Measurements from ENCODE around the gene MBNL2.

The MBNL2 gene

GRCh38 chr13:97306106-97306505 lies 84.0 kb downstream of the MBNL2 start:
- DNase-seq: no peak

- no peak for DNase-seq
Observed at GRCh38 chr13:97306645-97307044, 84.5 kb downstream of the MBNL2 start.

- DNase-seq: no peak
Observed at GRCh38 chr13:97307118-97307881, 85.2 kb downstream of the MBNL2 start.

GRCh38 chr13:97307882-97308624 lies 85.9 kb downstream of the MBNL2 start:
- DNase-seq: no peak

GRCh38 chr13:97308735-97309429 lies 86.7 kb downstream of the MBNL2 start:
- no peak for DNase-seq

- DNase-seq: no peak
Observed at GRCh38 chr13:97310809-97311436, 88.8 kb downstream of the MBNL2 start.

- no peak for DNase-seq
Observed at GRCh38 chr13:97311956-97312355, 89.8 kb downstream of the MBNL2 start.

GRCh38 chr13:97313551-97314260 lies 91.6 kb downstream of the MBNL2 start:
- no peak for DNase-seq

- DNase-seq: no peak
Observed at GRCh38 chr13:97316390-97316789, 94.3 kb downstream of the MBNL2 start.

GRCh38 chr13:97317933-97318332 lies 95.8 kb downstream of the MBNL2 start:
- no peak for DNase-seq

- no peak for DNase-seq
Observed at GRCh38 chr13:97318532-97318931, 96.4 kb downstream of the MBNL2 start.

GRCh38 chr13:97319113-97319720 lies 97.1 kb downstream of the MBNL2 start:
- DNase-seq: no peak

GRCh38 chr13:97321101-97321500 lies 99.0 kb downstream of the MBNL2 start:
- no peak for DNase-seq

- DNase-seq: no peak
Observed at GRCh38 chr13:97321616-97322321, 99.6 kb downstream of the MBNL2 start.

- DNase-seq: no peak
Observed at GRCh38 chr13:97322740-97323342, 100.7 kb downstream of the MBNL2 start.

GRCh38 chr13:97324115-97324514 lies 102.0 kb downstream of the MBNL2 start:
- DNase-seq: no peak

GRCh38 chr13:97325738-97326137 lies 103.6 kb downstream of the MBNL2 start:
- DNase-seq: no peak

- no peak for DNase-seq
Observed at GRCh38 chr13:97327086-97327485, 105.0 kb downstream of the MBNL2 start.

GRCh38 chr13:97327506-97328221 lies 105.5 kb downstream of the MBNL2 start:
- no peak for DNase-seq

- DNase-seq: no peak
Observed at GRCh38 chr13:97328222-97328790, 106.2 kb downstream of the MBNL2 start.
